ENCODE data around the gene SCLT1.
A peak's percentile ranks its signal among the peaks of the same experiment; 100 is the strongest.

SCLT1 gene

GRCh38 chr4:129095811-129096454 is 2.6 kb upstream of the SCLT1 start, which contains the start of gene C4orf33:
Gene C4orf33 (plus strand): TSS chr4:129096152. CDS start chr4:129102611, 6,459 bp downstream.
- TF ChIP-seq CTCF (conservative IDR thresholded peaks at IDR 0.05; ENCODE audit: low read length) = no peak
- peak; percentile 61 for DNase-seq (ENCODE audit: low read depth)
- peak within 1 kb of the TSS; percentile 70 for H3K4me3 ChIP-seq (ENCODE audit: low read length)

- no peak for TF ChIP-seq CTCF (conservative IDR thresholded peaks at IDR 0.05; ENCODE audit: low read length)
- H3K4me3 ChIP-seq (ENCODE audit: low read length) = no peak overlapping the region
- no peak for DNase-seq (ENCODE audit: low read depth)
Measured at GRCh38 chr4:129094347-129094746, 1.0 kb upstream of the SCLT1 start.

- no peak for TF ChIP-seq CTCF (conservative IDR thresholded peaks at IDR 0.05; ENCODE audit: low read length)
- DNase-seq (ENCODE audit: low read depth) = peak; percentile 7
- H3K4me3 ChIP-seq (ENCODE audit: low read length) = peak overlapping the region; percentile 84
Measured at GRCh38 chr4:129092631-129093190, 628 bp downstream of the SCLT1 start.

GRCh38 chr4:129087516-129087915 is 5.8 kb downstream of the SCLT1 start:
- H3K4me3 ChIP-seq (ENCODE audit: low read length) = no peak overlapping the region
- no peak for TF ChIP-seq CTCF (conservative IDR thresholded peaks at IDR 0.05; ENCODE audit: low read length)
- no peak for DNase-seq (ENCODE audit: low read depth)

GRCh38 chr4:129085472-129085871 is 7.9 kb downstream of the SCLT1 start:
- no peak overlapping the region for H3K4me3 ChIP-seq (ENCODE audit: low read length)
- TF ChIP-seq CTCF (conservative IDR thresholded peaks at IDR 0.05; ENCODE audit: low read length) = no peak
- DNase-seq (ENCODE audit: low read depth) = no peak

- no peak for DNase-seq (ENCODE audit: low read depth)
Measured at GRCh38 chr4:129082302-129082701, 11.0 kb downstream of the SCLT1 start.

More at GRCh38 chr4:129082302-129082701, 11.0 kb downstream of the SCLT1 start:
- TF ChIP-seq CTCF (conservative IDR thresholded peaks at IDR 0.05; ENCODE audit: low read length) = no peak
- H3K4me3 ChIP-seq (ENCODE audit: low read length) = no peak overlapping the region

All from AG10803 (cell line).